22Rv1 (cell line): ENCODE results near the gene DLG1.

Experiments
- CTCF ChIP-seq: fragments of 450-650 bp; IDR thresholded peaks from 2 replicates; pipeline ENCODE4 v1.5.1; 2017; ENCODE audit warnings: mild to moderate bottlenecking
- ZFX ChIP-seq: fragments of 450-650 bp; IDR thresholded peaks from 2 replicates; pipeline ENCODE4 v1.6.1; 2017; ENCODE audit warnings: antibody characterized with exemption, borderline replicate concordance

GRCh38 chr3:197105786-197106185 lies 192.6 kb downstream of the DLG1 start:
- no peak for TF ChIP-seq ZFX
- no peak for TF ChIP-seq CTCF
